HCT116 (cell line): ENCODE measurements around the gene APOL5. TPM values are rescaled to one million over a fixed set of nuclear protein-coding genes. Genes with fewer than 3 reads are reported as not detected.

Experiments used
- ATAC-seq: fragments of 200-7000 bp; cut with Tn5 transposase; 2 replicates; pipeline ENCODE4 v1.9.1; 2020; ENCODE audit warnings: mild to moderate bottlenecking, moderate library complexity
- BruUV-seq: library from RNA; stranded (reverse); fragments of 400-500 nt; replicated peaks from 2 replicates; lab custom pipeline; 2021; lab: Mats Ljungman, UMichigan
- CTCF ChIA-PET: fragments of 300-600 bp; sonication (Branson Sonifier 250); formaldehyde crosslinking; loops from one replicate; lab custom pipeline; 2021; ENCODE audit warnings: antibody characterized with exemption; lab: Charles Lee
- POLR2A ChIA-PET: fragments of 300-600, 350-600 bp; sonication (Branson Sonifier 250); formaldehyde crosslinking; loops from one replicate; lab custom pipeline; 2021; ENCODE audit warnings: antibody characterized with exemption; lab: Charles Lee
- RAD21 ChIA-PET, 2 experiments: fragments of 300-600 bp; sonication (Branson Sonifier 250); formaldehyde crosslinking; loops; one replicate each; lab custom pipeline; 2023; ENCODE audit warnings: low total read pairs in 2 of 2; ENCODE audit not compliant: uncharacterized antibody in 2 of 2, unreplicated experiment in 2 of 2, low non-redundant PET in 1 of 2; lab: Charles Lee
- DNase-seq: peaks from one replicate; pipeline ENCODE4 v3.0.0-alpha.2; 2010; ENCODE audit warnings: low read depth, low spot score
- H2AFZ ChIP-seq: fragments of 200-600 bp; shearing (Covaris generic), sonication (generic); 2 replicates; pipeline ENCODE4 v1.6.1; 2017; ENCODE audit warnings: low read depth, mixed run types, mixed read lengths, antibody characterized with exemption, low read length; ENCODE audit not compliant: poor library complexity, severe bottlenecking
- H3K27ac ChIP-seq: 2 replicates; pipeline ENCODE4 v1.5.1; 2012; ENCODE audit warnings: low read depth, low read length
- H3K27me3 ChIP-seq: fragments of 200-600 bp; sonication (generic); 2 replicates; pipeline ENCODE4 v1.6.1; 2016; ENCODE audit warnings: mixed run types, low read length, mixed read lengths; ENCODE audit not compliant: insufficient read depth
- H3K36me3 ChIP-seq, 2 experiments: fragments of 200-500 bp in 1 of 2; fragments of 200-600 bp in 1 of 2; sonication (Bioruptor generic) in 1 of 2; sonication (generic) in 1 of 2; 2 replicates each; pipeline versions ENCODE4 v1.5.1 to v1.6.1; 2014 to 2016; ENCODE audit warnings: low read length in 2 of 2, inconsistent platforms in 1 of 2, mixed read lengths in 1 of 2, mixed run types in 1 of 2; ENCODE audit not compliant: insufficient read depth in 2 of 2, control insufficient read depth in 1 of 2
- H3K4me1 ChIP-seq, 2 experiments: fragments of 200-600 bp in 1 of 2; sonication (generic) in 1 of 2; 2 replicates each; pipeline versions ENCODE4 v1.5.1 to v1.6.1; 2012 to 2017; ENCODE audit warnings: low read length in 2 of 2, inconsistent platforms in 1 of 2, mild to moderate bottlenecking in 1 of 2, mixed read lengths in 1 of 2, mixed run types in 1 of 2, moderate library complexity in 1 of 2; ENCODE audit not compliant: insufficient read depth in 2 of 2, control insufficient read depth in 1 of 2
- H3K4me2 ChIP-seq: fragments of 200-600 bp; sonication (generic); 2 replicates; pipeline ENCODE4 v1.6.1; 2017; ENCODE audit warnings: mixed run types, low read length, mixed read lengths
- H3K4me3 ChIP-seq, 2 experiments: fragments of 200-600 bp in 1 of 2; sonication (generic) in 1 of 2; replicated peaks in 1 of 2; 2 replicates each; pipeline ENCODE4 v1.5.1; 2011 to 2016; ENCODE audit warnings: low read length in 2 of 2, control low read depth in 1 of 2, low read depth in 1 of 2, mild to moderate bottlenecking in 1 of 2, mixed read lengths in 1 of 2, mixed run types in 1 of 2
- H3K79me2 ChIP-seq: fragments of 200-600 bp; sonication (generic); 2 replicates; pipeline ENCODE4 v1.6.1; 2017; ENCODE audit warnings: mild to moderate bottlenecking, mixed run types, low read length, moderate library complexity, mixed read lengths; ENCODE audit not compliant: insufficient read depth
- H3K9ac ChIP-seq: fragments of 200-600 bp; sonication (generic); 2 replicates; pipeline ENCODE4 v1.6.1; 2016; ENCODE audit warnings: low read length, mixed read lengths
- H3K9me2 ChIP-seq: fragments of 200-600 bp; sonication (generic), shearing (Covaris generic); 2 replicates; pipeline ENCODE4 v1.6.1; 2017; ENCODE audit warnings: mixed run types, mild to moderate bottlenecking, moderate library complexity; ENCODE audit not compliant: insufficient read depth
- H3K9me3 ChIP-seq, 2 experiments: fragments of 200-500 bp in 1 of 2; fragments of 200-600 bp in 1 of 2; sonication (Bioruptor generic) in 1 of 2; sonication (generic) in 1 of 2; 2 replicates each; pipeline ENCODE4 v1.6.1; 2014 to 2017; ENCODE audit warnings: low read length in 2 of 2, mixed read lengths in 2 of 2, inconsistent platforms in 1 of 2, low read depth in 1 of 2, mild to moderate bottlenecking in 1 of 2, mixed run types in 1 of 2, moderate library complexity in 1 of 2; ENCODE audit not compliant: control insufficient read depth in 1 of 2, insufficient read depth in 1 of 2
- H4K20me1 ChIP-seq: fragments of 200-600 bp; sonication (generic), shearing (Covaris generic); 2 replicates; pipeline ENCODE4 v1.6.1; 2017; ENCODE audit warnings: mixed run types, mild to moderate bottlenecking, moderate library complexity; ENCODE audit not compliant: insufficient read depth
- CBX3 ChIP-seq: IDR thresholded peaks from 2 replicates; pipeline ENCODE4 v1.6.1; 2012; ENCODE audit warnings: low read depth
- CTCF ChIP-seq, 3 experiments: fragments of 200-600 bp in 1 of 3; sonication (generic) in 1 of 3; IDR thresholded peaks in 2 of 3; conservative IDR thresholded peaks in 1 of 3; 2 replicates each; pipeline ENCODE4 v1.5.1; 2012 to 2017; ENCODE audit warnings: low read depth in 2 of 3, low read length in 2 of 3, antibody characterized with exemption in 1 of 3, borderline replicate concordance in 1 of 3, control low read depth in 1 of 3, mild to moderate bottlenecking in 1 of 3, mixed read lengths in 1 of 3, mixed run types in 1 of 3, moderate library complexity in 1 of 3; ENCODE audit not compliant: insufficient read depth in 1 of 3
- ELF1 ChIP-seq: IDR thresholded peaks from 2 replicates; pipeline ENCODE4 v1.6.1; 2012; ENCODE audit warnings: low read depth, borderline replicate concordance
- EZH2 ChIP-seq: fragments of 200-600 bp; sonication (generic); IDR thresholded peaks from 2 replicates; pipeline ENCODE4 v1.6.1; 2017; ENCODE audit warnings: antibody characterized with exemption, mixed run types
- FOSL1 ChIP-seq: IDR thresholded peaks from 2 replicates; pipeline ENCODE4 v1.6.1; 2012; ENCODE audit warnings: low read depth
- JUND ChIP-seq: IDR thresholded peaks from 2 replicates; pipeline ENCODE4 v1.6.1; 2012
- MAX ChIP-seq: IDR thresholded peaks from 2 replicates; pipeline ENCODE4 v1.6.1; 2012
- POLR2A ChIP-seq: IDR thresholded peaks from 2 replicates; pipeline ENCODE4 v1.7.0; 2011; ENCODE audit warnings: borderline replicate concordance; ENCODE audit not compliant: insufficient read depth, insufficient read length; ENCODE audit errors: extremely low read depth
- POLR2AphosphoS5 ChIP-seq: IDR thresholded peaks from 2 replicates; pipeline ENCODE4 v1.6.1; 2011; ENCODE audit warnings: mild to moderate bottlenecking, low read depth, low read length, moderate library complexity
- RAD21 ChIP-seq: IDR thresholded peaks from 2 replicates; pipeline ENCODE4 v1.6.1; 2012; ENCODE audit warnings: low read depth, mild to moderate bottlenecking
- SIN3A ChIP-seq: IDR thresholded peaks from 2 replicates; pipeline ENCODE4 v1.6.1; 2012; ENCODE audit warnings: low read depth
- SP1 ChIP-seq: IDR thresholded peaks from 2 replicates; pipeline ENCODE4 v1.6.1; 2012; ENCODE audit warnings: low read depth
- SRF ChIP-seq: IDR thresholded peaks from 2 replicates; pipeline ENCODE4 v1.6.1; 2012; ENCODE audit warnings: low read depth
- TCF7L2 ChIP-seq: IDR thresholded peaks from 2 replicates; pipeline ENCODE4 v1.7.0; 2011; ENCODE audit warnings: borderline replicate concordance, inconsistent platforms; ENCODE audit not compliant: insufficient read depth, insufficient read length; ENCODE audit errors: extremely low read depth
- YY1 ChIP-seq: IDR thresholded peaks from 2 replicates; pipeline ENCODE4 v1.6.1; 2011; ENCODE audit warnings: low read length, low read depth, moderate library complexity, mild to moderate bottlenecking; ENCODE audit not compliant: insufficient replicate concordance; ENCODE audit errors: extremely low read depth
- ZBTB33 ChIP-seq: IDR thresholded peaks from 2 replicates; pipeline ENCODE4 v1.6.1; 2011; ENCODE audit warnings: mild to moderate bottlenecking, low read length, moderate library complexity; ENCODE audit not compliant: insufficient replicate concordance; ENCODE audit errors: extremely low read depth
- ZFX ChIP-seq: fragments of 450-650 bp; IDR thresholded peaks from 2 replicates; pipeline ENCODE4 v1.6.1; 2017
- ZNF274 ChIP-seq: fragments of 200-500 bp; sonication (Bioruptor generic); IDR thresholded peaks from 2 replicates; pipeline ENCODE4 v1.6.1; 2014; ENCODE audit warnings: mild to moderate bottlenecking, low read depth, low read length, inconsistent platforms
- intact Hi-C: fragments of 100-400 bp; cut with micrococcal nuclease; formaldehyde crosslinking; loops from 2 replicates; pipeline ENCODE4 v1.10.0; 2022
- total RNA-seq: library from RNA; stranded (reverse); gene quantifications from one replicate; pipeline ENCODE4 v1.2.1, GENCODE V29; 2021; ENCODE audit not compliant: unreplicated experiment

The APOL5 gene
- total RNA-seq, 1 experiment from 2014 or later, result not detected

GRCh38 chr22:35686298-35686697 is 31.4 kb upstream of the APOL5 start:
- intact Hi-C loops, result no loop called here
- Histone ChIP-seq H2AFZ (no peak overlapping the region), H3K9me3 (no peaks in the 10 kb centered on the region; a peak in 1 of 4 replicates), H3K79me2 (no peaks in the 10 kb centered on the region), H3K4me2 (no peak overlapping the region), H3K9ac (no peak overlapping the region), H3K4me1 (no peaks in the 10 kb centered on the region), H3K4me3 (no peak overlapping the region), H4K20me1 (no peaks in the 10 kb centered on the region), H3K27me3 (no peaks in the 10 kb centered on the region), H3K27ac (no peak overlapping the region), H3K36me3 (no peaks in the 10 kb centered on the region), H3K9me2 (no peaks in the 10 kb centered on the region)
- DNase-seq, result no peak
- no TSS peak for BruUV-seq
- POLR2A ChIA-PET, result no interaction called here
- RAD21 ChIA-PET, result no interaction called here
- no peak for TF ChIP-seq ZBTB33
- TF ChIP-seq SRF, result no peak
- no peak for TF ChIP-seq ZFX
- TF ChIP-seq SP1, result no peak
- TF ChIP-seq EZH2, result no peak
- TF ChIP-seq RAD21, result no peak
- TF ChIP-seq POLR2A, result no peak
- no peak for TF ChIP-seq JUND
- TF ChIP-seq ZNF274, result no peak
- no peak for TF ChIP-seq POLR2AphosphoS5
- no peak for TF ChIP-seq MAX
- TF ChIP-seq ELF1, result no peak
- TF ChIP-seq YY1, result no peak
- TF ChIP-seq SIN3A, result no peak
- no peak for TF ChIP-seq FOSL1
- TF ChIP-seq CTCF (IDR thresholded peaks at IDR 0.05 in 2 of 3, conservative IDR thresholded peaks at IDR 0.05 in 1 of 3; ENCODE audit: borderline replicate concordance in 1 of 3, insufficient read depth in 1 of 3, low read depth in 2 of 3, low read length in 2 of 3), result no peak
- TF ChIP-seq TCF7L2, result no peak
- no peak for TF ChIP-seq CBX3
- no peak for ATAC-seq
- CTCF ChIA-PET, result no interaction called here
